Duodenal mucosa (tissue), 2 donors: ENCODE results near the gene HBP1.
A peak's percentile ranks its signal among the peaks of the same experiment; 100 is the strongest.

Source experiments
- H3K27ac ChIP-seq: one replicate; pipeline ENCODE4 v1.7.0; 2013; ENCODE audit warnings: low read depth, low read length
- H3K27me3 ChIP-seq, 2 donors: one replicate each; pipeline ENCODE4 v1.7.0; 2013; ENCODE audit warnings: low read length in 2 of 2, control low read depth in 1 of 2; ENCODE audit not compliant: insufficient read depth in 2 of 2, control insufficient read depth in 1 of 2
- H3K36me3 ChIP-seq, 2 donors: one replicate each; pipeline ENCODE4 v1.7.0; 2013; ENCODE audit warnings: low read length in 2 of 2, control low read depth in 1 of 2; ENCODE audit not compliant: insufficient read depth in 2 of 2, control insufficient read depth in 1 of 2
- H3K4me1 ChIP-seq, 2 donors: one replicate each; pipeline ENCODE4 v1.7.0; 2013; ENCODE audit warnings: low read length in 2 of 2, control low read depth in 1 of 2; ENCODE audit not compliant: insufficient read depth in 2 of 2, control insufficient read depth in 1 of 2
- H3K4me3 ChIP-seq, 2 donors: one replicate each; pipeline ENCODE4 v1.7.0; 2013; ENCODE audit warnings: low read length in 2 of 2, low read depth in 1 of 2
- H3K9ac ChIP-seq, 2 donors: one replicate each; pipeline ENCODE4 v1.7.0; 2013; ENCODE audit warnings: low read length in 2 of 2, low read depth in 1 of 2
- H3K9me3 ChIP-seq, 2 donors: one replicate each; pipeline ENCODE4 v1.7.0; 2013; ENCODE audit warnings: low read length in 2 of 2, control low read depth in 1 of 2; ENCODE audit not compliant: control insufficient read depth in 1 of 2

HBP1 gene, protein sequence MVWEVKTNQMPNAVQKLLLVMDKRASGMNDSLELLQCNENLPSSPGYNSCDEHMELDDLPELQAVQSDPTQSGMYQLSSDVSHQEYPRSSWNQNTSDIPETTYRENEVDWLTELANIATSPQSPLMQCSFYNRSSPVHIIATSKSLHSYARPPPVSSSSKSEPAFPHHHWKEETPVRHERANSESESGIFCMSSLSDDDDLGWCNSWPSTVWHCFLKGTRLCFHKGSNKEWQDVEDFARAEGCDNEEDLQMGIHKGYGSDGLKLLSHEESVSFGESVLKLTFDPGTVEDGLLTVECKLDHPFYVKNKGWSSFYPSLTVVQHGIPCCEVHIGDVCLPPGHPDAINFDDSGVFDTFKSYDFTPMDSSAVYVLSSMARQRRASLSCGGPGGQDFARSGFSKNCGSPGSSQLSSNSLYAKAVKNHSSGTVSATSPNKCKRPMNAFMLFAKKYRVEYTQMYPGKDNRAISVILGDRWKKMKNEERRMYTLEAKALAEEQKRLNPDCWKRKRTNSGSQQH

GRCh38 chr7:107168233-107169119 is at the start of gene HBP1:
HBP1 (plus strand) TSS chr7:107169003; CDS start chr7:107179894, 10,891 bp downstream.
- peak within 1 kb of the TSS; percentile 68 to 91 for H3K4me3 ChIP-seq
- H3K9ac ChIP-seq: peak within 1 kb of the TSS; percentile 79 to 97
- H3K27ac ChIP-seq: peak within 1 kb of the TSS; percentile 96

GRCh38 chr7:107119376-107120105 is 49.3 kb upstream of the HBP1 start:
- H3K27ac ChIP-seq: no peak overlapping the region
- no peaks in the 10 kb centered on the region for H3K9me3 ChIP-seq
- H3K4me3 ChIP-seq: no peak overlapping the region
- no peaks in the 10 kb centered on the region for H3K4me1 ChIP-seq
- H3K36me3 ChIP-seq: no peaks in the 10 kb centered on the region
- no peak overlapping the region for H3K9ac ChIP-seq
- no peaks in the 10 kb centered on the region for H3K27me3 ChIP-seq

More at GRCh38 chr7:107168233-107169119, at the start of gene HBP1:
- Histone ChIP-seq H3K36me3 (peaks cover 0 to 3% of the 10 kb centered on the region in 2 donors), H3K9me3 (no peaks in the 10 kb centered on the region), H3K4me1 (peaks cover 4 to 25% of the 10 kb centered on the region in 2 donors), H3K27me3 (no peaks in the 10 kb centered on the region)

- Histone ChIP-seq H3K36me3 (no peaks in the 10 kb centered on the region), H3K27ac (no peak overlapping the region), H3K9me3 (no peaks in the 10 kb centered on the region), H3K27me3 (no peaks in the 10 kb centered on the region), H3K4me3 (no peak overlapping the region), H3K9ac (no peak overlapping the region), H3K4me1 (no peaks in the 10 kb centered on the region)
Measured at GRCh38 chr7:107122486-107122911, 46.3 kb upstream of the HBP1 start.

GRCh38 chr7:107123392-107123791 is 45.4 kb upstream of the HBP1 start:
- no peak overlapping the region for H3K4me3 ChIP-seq
- H3K9me3 ChIP-seq: no peaks in the 10 kb centered on the region
- H3K4me1 ChIP-seq: no peaks in the 10 kb centered on the region
- H3K9ac ChIP-seq: no peak overlapping the region
- H3K27me3 ChIP-seq: no peaks in the 10 kb centered on the region
- H3K27ac ChIP-seq: no peak overlapping the region
- no peaks in the 10 kb centered on the region for H3K36me3 ChIP-seq

DNA sequence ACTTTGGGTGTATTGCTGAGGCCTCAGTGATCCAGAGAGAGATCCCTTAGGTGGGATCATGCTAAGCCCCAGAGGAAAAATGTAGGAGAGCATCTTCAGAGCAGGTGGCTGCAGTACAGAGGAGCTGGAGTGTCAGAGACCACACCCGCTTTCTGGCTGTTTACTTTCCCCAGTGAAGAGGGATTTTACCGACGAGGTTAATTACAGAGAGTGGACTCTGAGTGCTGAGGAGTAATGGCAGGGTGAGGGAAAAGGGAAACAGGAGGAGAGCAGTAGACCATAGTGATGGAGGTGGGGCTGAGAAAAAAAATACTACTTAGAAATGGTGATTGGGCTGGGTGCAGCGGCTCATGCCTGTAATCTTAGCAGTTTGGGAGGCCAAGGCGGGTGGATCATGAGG is 43.3 kb upstream of the HBP1 start:
- no peaks in the 10 kb centered on the region for H3K4me1 ChIP-seq
- no peaks in the 10 kb centered on the region for H3K9me3 ChIP-seq
- H3K27me3 ChIP-seq: no peaks in the 10 kb centered on the region
- H3K4me3 ChIP-seq: no peak overlapping the region
- H3K36me3 ChIP-seq: no peaks in the 10 kb centered on the region
- H3K9ac ChIP-seq: no peak overlapping the region
- no peak overlapping the region for H3K27ac ChIP-seq

DNA sequence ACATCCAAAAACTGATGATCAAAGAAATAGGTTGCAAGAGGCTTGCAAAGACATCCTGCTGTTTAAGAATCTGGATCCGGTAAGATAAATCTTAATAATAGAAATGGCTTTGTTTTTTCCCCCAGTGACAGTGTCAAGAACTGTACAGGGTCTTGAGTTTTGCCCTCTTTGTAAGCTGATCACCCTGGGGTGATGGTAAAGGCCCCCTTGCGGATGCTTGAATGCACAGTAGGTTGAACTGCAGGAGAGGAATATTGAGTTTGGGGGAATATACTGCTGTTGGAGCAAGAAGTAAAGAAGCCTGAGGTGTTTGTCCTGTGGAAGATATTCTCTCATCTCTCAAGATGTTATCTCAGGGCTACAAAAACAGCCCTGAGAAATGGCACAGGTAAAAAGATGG is 40.6 kb upstream of the HBP1 start:
- H3K36me3 ChIP-seq: no peaks in the 10 kb centered on the region
- H3K4me1 ChIP-seq: no peaks in the 10 kb centered on the region
- no peak overlapping the region for H3K27ac ChIP-seq
- H3K9ac ChIP-seq: no peak overlapping the region
- no peaks in the 10 kb centered on the region for H3K9me3 ChIP-seq
- no peaks in the 10 kb centered on the region for H3K27me3 ChIP-seq
- H3K4me3 ChIP-seq: no peak overlapping the region

DNA sequence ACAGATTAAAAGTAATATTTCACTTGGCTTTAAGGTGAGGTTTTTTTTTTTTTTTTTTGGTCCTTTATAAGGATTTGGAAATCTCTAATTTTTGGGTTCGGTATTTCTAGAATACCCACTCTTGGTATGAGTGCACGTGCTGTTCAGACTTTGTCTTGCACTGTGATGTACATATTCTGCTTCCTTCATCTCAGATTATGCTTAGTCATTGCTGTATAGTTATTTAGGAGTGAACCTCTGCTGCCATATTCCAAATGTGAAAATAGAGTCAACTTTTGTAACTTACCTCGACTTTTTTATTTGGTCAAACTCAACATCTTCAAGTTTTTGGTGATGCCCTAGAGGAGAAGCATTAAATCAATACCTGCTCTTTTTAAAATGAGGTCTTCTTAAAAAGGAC is 40.1 kb upstream of the HBP1 start:
- Histone ChIP-seq H3K27ac (no peak overlapping the region), H3K27me3 (no peaks in the 10 kb centered on the region), H3K9ac (no peak overlapping the region), H3K36me3 (no peaks in the 10 kb centered on the region), H3K4me1 (no peaks in the 10 kb centered on the region), H3K9me3 (no peaks in the 10 kb centered on the region), H3K4me3 (no peak overlapping the region)

GRCh38 chr7:107130487-107131220 is 38.1 kb upstream of the HBP1 start:
- no peak overlapping the region for H3K27ac ChIP-seq
- H3K36me3 ChIP-seq: no peaks in the 10 kb centered on the region
- no peaks in the 10 kb centered on the region for H3K9me3 ChIP-seq
- H3K9ac ChIP-seq: no peak overlapping the region
- H3K27me3 ChIP-seq: no peaks in the 10 kb centered on the region
- H3K4me3 ChIP-seq: no peak overlapping the region
- H3K4me1 ChIP-seq: no peaks in the 10 kb centered on the region

DNA sequence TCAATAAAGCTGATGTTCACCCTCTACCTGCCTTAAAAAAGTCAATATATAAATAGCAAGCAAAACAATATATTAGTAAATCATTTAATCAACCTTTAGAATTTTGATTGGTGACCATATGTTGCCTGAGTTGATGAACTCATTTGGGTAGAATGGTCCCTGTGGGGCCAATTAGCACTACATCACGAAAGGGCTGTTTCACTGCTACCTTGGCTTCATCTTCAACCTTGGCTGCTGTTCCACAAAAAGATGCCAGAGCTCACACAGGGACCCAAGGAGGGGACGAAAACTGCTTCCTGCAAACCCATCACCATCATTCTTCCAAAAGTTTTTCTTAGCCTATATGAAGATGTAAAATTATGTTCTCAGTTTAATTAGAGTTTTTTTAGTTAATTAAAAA is 35.4 kb upstream of the HBP1 start:
- Histone ChIP-seq H3K9ac (no peak overlapping the region), H3K27me3 (no peaks in the 10 kb centered on the region), H3K4me3 (no peak overlapping the region), H3K36me3 (no peaks in the 10 kb centered on the region), H3K9me3 (no peaks in the 10 kb centered on the region), H3K4me1 (no peaks in the 10 kb centered on the region), H3K27ac (no peak overlapping the region)
